ENCODE results near the gene COL12A1.

GRCh38 chr6:75243333-75244062 lies 37.6 kb upstream of the COL12A1 start, which contains the start of gene COX7A2:
- TF ChIP-seq CTCF (IDR thresholded peaks at IDR 0.05) (peak in 1 of 12 donors; percentile 13), POLR2A (IDR thresholded peaks at IDR 0.05) (peak in 1 of 2 donors; percentile 73)
